Caco-2 (cell line): ENCODE data around the gene FOXC2. TPM values are rescaled to one million over a fixed set of nuclear protein-coding genes. Genes with fewer than 3 reads are reported as not detected.
"Not testable (repeated sequence)": the region's sequence is repeated elsewhere in the genome, so short reads cannot be mapped to it uniquely, and the experiment has no call there.

Experiments used
- BruUV-seq: library from RNA; stranded (reverse); fragments of 400-500 nt; replicated peaks from 2 replicates; lab custom pipeline; 2021; lab: Mats Ljungman, UMichigan
- CTCF ChIA-PET: fragments of 300-600 bp; sonication (Branson Sonifier 250); formaldehyde crosslinking; loops from one replicate; lab custom pipeline; 2022; ENCODE audit warnings: antibody characterized with exemption; lab: Charles Lee
- POLR2A ChIA-PET: fragments of 300-600 bp; sonication (Branson Sonifier 250); formaldehyde crosslinking; loops from one replicate; lab custom pipeline; 2022; ENCODE audit warnings: antibody characterized with exemption; lab: Charles Lee
- DNase-seq, 2 experiments: peaks; one replicate each; pipeline versions ENCODE4 v3.0.0 to v3.0.0-alpha.2; 2020 to 2022
- H3K27me3 ChIP-seq: replicated peaks from 2 replicates; pipeline ENCODE4 v1.6.0; 2011; ENCODE audit warnings: low read length; ENCODE audit not compliant: control insufficient read depth, insufficient read depth
- H3K36me3 ChIP-seq: 2 replicates; pipeline ENCODE4 v1.5.1; 2011; ENCODE audit warnings: low read length; ENCODE audit not compliant: control insufficient read depth, insufficient read depth
- H3K4me1 ChIP-seq: fragments of 250-450 bp; sonication (Bioruptor Pico); 2 replicates; pipeline ENCODE4 v1.5.1; 2020; ENCODE audit warnings: mild to moderate bottlenecking
- H3K4me3 ChIP-seq: 2 replicates; pipeline ENCODE4 v1.5.1; 2011; ENCODE audit warnings: low read depth, mild to moderate bottlenecking, control low read depth, low read length
- H3K9me3 ChIP-seq: fragments of 250-450 bp; sonication (Bioruptor Pico); 2 replicates; pipeline ENCODE4 v1.5.1; 2020; ENCODE audit warnings: mild to moderate bottlenecking, moderate library complexity
- H3K27ac Mint-ChIP-seq: one replicate; pipeline ENCODE4 v1.8.0; 2022; ENCODE audit warnings: mixed read lengths; ENCODE audit not compliant: unreplicated experiment
- H3K27me3 Mint-ChIP-seq: one replicate; pipeline ENCODE4 v1.8.0; 2022; ENCODE audit warnings: mixed read lengths; ENCODE audit not compliant: insufficient read depth, unreplicated experiment
- H3K36me3 Mint-ChIP-seq: one replicate; pipeline ENCODE4 v1.8.0; 2022; ENCODE audit warnings: mild to moderate bottlenecking, mixed read lengths; ENCODE audit not compliant: insufficient read depth, unreplicated experiment
- H3K4me1 Mint-ChIP-seq: one replicate; pipeline ENCODE4 v1.8.0; 2022; ENCODE audit warnings: low read depth, mixed read lengths; ENCODE audit not compliant: unreplicated experiment
- H3K4me3 Mint-ChIP-seq: one replicate; pipeline ENCODE4 v1.8.0; 2022; ENCODE audit warnings: mild to moderate bottlenecking, moderate library complexity, mixed read lengths; ENCODE audit not compliant: unreplicated experiment
- H3K9me3 Mint-ChIP-seq: one replicate; pipeline ENCODE4 v1.8.0; 2022; ENCODE audit warnings: mixed read lengths; ENCODE audit not compliant: unreplicated experiment
- CTCF ChIP-seq, 2 experiments: fragments of 200-600 bp in 1 of 2; IDR thresholded peaks; 1 replicate in 1 of 2; 2 replicates in 1 of 2; pipeline versions ENCODE4 v1.5.1 to v1.8.0; 2011 to 2022; ENCODE audit warnings: antibody characterized with exemption in 1 of 2, control low read depth in 1 of 2, inconsistent platforms in 1 of 2, low read depth in 1 of 2, low read length in 1 of 2, mild to moderate bottlenecking in 1 of 2, moderate library complexity in 1 of 2; ENCODE audit not compliant: insufficient read depth in 1 of 2, severe bottlenecking in 1 of 2, unreplicated experiment in 1 of 2
- intact Hi-C: fragments of 100-400 bp; cut with micrococcal nuclease; formaldehyde crosslinking; loops from one replicate; pipeline ENCODE4 v1.10.0; 2022; ENCODE audit not compliant: unreplicated experiment
- total RNA-seq: library from RNA; stranded (reverse); gene quantifications from 2 replicates; pipeline ENCODE4 v1.2.3, GENCODE V29; 2022

Gene FOXC2
- total RNA-seq, 1 experiment from 2014 or later: not detected

DNA sequence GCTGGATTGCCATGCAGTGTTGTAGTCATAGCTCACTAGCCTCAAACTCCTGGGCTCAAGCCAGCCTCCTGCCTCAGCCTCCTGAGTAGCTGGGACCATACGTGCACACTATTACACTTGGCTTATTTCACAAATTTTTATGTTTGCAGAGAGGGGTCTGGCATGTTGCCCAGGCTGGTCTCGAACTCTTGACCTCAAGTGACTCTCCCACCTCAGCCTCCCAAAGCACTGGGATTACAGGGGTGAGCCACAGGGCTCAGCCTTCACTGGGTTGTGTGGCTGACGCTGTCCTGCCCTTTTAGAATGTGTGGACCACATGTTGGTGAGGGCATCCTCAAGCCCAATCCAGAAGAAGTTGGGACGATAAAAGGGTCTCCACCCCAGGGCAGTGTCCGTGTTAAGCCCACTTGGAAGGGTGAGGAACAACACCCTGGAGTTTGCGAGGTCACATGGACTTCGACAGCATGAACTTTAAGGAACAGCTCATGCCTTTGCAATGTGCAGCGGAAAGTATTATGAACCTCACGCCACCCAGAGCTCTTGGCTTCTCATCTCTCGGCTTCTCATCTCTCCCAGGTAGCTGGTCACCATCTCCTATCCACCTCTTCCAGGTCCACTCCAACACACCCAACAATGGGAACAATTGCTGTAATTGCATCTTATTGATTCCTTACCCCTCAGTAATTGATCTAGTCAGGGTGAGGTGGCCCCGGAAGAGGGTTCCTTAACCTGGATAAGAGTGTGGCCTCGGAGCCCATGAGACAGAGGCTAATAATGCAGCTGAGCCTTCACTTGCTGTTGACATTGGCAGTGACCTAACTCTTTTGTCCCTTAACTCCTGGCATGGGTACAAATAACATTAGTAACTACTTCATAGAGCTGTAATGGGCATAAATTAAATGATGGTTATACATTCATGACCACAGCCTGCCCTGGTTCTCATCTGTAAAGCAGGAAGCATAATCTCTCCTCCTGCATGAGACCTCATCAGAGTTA is 18.4 kb downstream of the FOXC2 start:
- Mint-ChIP-seq H3K27me3 (peaks cover 14% of the 10 kb centered on the region), H3K9me3 (no peaks in the 10 kb centered on the region), H3K27ac (no peak overlapping the region), H3K4me1 (no peaks in the 10 kb centered on the region), H3K36me3 (no peaks in the 10 kb centered on the region), H3K4me3 (no peak overlapping the region)
- CTCF ChIA-PET: no interaction called here
- no peaks in the 10 kb centered on the region for H3K27me3 ChIP-seq
- no TSS peak for BruUV-seq
- H3K4me1 ChIP-seq: no peaks in the 10 kb centered on the region
- no peak for TF ChIP-seq CTCF (IDR thresholded peaks at IDR 0.05; ENCODE audit: insufficient read depth in 1 of 2, low read depth in 1 of 2, low read length in 1 of 2, severe bottlenecking in 1 of 2, unreplicated experiment in 1 of 2)
- H3K4me3 ChIP-seq: no peak overlapping the region
- POLR2A ChIA-PET: no interaction called here
- intact Hi-C loops: no loop called here
- no peaks in the 10 kb centered on the region for H3K36me3 ChIP-seq
- no peak for DNase-seq
- H3K9me3 ChIP-seq: no peaks in the 10 kb centered on the region

DNA sequence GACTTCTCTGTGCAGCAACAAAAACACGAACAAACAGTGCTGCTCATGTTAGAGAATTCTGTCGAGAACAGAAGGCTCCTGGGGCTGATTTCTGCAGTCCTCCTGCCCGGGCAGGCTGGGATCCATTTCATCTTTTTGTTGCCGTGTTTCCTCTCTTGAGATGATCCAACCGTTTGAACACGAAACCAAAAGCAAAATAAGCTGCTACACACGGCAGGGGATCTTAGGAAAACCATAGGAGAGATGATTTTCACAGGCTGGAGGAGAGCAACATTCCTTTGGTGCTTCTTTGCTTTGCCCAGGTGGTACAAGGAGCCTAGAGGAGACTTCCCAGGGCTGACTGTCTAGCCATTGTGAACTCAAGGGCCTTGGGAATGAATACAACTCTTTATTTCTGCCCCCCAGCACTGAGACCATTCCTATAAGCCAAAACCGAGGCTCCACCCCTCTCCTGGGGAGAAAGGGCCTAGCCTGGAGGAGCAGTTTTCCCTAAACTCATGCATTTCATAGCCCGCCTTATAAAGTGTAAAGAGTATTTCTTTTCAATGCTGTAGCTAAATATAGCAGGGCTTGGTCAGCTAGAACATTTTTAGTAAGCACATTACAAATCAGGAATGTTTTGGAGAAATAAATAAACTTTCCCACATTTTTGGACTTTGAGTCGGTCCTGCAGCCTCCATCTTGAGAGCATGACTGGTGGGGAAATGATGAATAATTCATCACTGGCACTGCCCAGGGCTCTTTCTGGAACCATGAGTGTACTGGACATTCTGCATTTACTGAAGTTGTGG is 19.4 kb downstream of the FOXC2 start:
- intact Hi-C loops: no loop called here
- Mint-ChIP-seq H3K27me3 (peaks cover 9% of the 10 kb centered on the region), H3K27ac (no peak overlapping the region), H3K4me3 (no peak overlapping the region), H3K36me3 (no peaks in the 10 kb centered on the region), H3K9me3 (no peaks in the 10 kb centered on the region), H3K4me1 (no peaks in the 10 kb centered on the region)
- no peaks in the 10 kb centered on the region for H3K9me3 ChIP-seq
- H3K27me3 ChIP-seq: no peaks in the 10 kb centered on the region
- no peaks in the 10 kb centered on the region for H3K4me1 ChIP-seq
- no TSS peak for BruUV-seq
- CTCF ChIA-PET: no interaction called here
- no peaks in the 10 kb centered on the region for H3K36me3 ChIP-seq
- TF ChIP-seq CTCF (IDR thresholded peaks at IDR 0.05; ENCODE audit: insufficient read depth in 1 of 2, low read depth in 1 of 2, low read length in 1 of 2, severe bottlenecking in 1 of 2, unreplicated experiment in 1 of 2): no peak
- POLR2A ChIA-PET: no interaction called here
- no peak for DNase-seq
- H3K4me3 ChIP-seq: no peak overlapping the region

- H3K36me3 ChIP-seq: no peaks in the 10 kb centered on the region
- no peaks in the 10 kb centered on the region for H3K36me3 Mint-ChIP-seq
- H3K27me3 ChIP-seq: no peaks in the 10 kb centered on the region
- H3K9me3 ChIP-seq: no peaks in the 10 kb centered on the region
- intact Hi-C loops: no loop called here
- CTCF ChIA-PET: no interaction called here
- no peaks in the 10 kb centered on the region for H3K9me3 Mint-ChIP-seq
- TF ChIP-seq CTCF (IDR thresholded peaks at IDR 0.05; ENCODE audit: insufficient read depth in 1 of 2, low read depth in 1 of 2, low read length in 1 of 2, severe bottlenecking in 1 of 2, unreplicated experiment in 1 of 2): no peak
- H3K4me1 Mint-ChIP-seq: no peaks in the 10 kb centered on the region
- peaks cover 7% of the 10 kb centered on the region for H3K27me3 Mint-ChIP-seq
- POLR2A ChIA-PET: no interaction called here
- H3K4me3 Mint-ChIP-seq: no peak overlapping the region
- H3K4me3 ChIP-seq: no peak overlapping the region
- no peaks in the 10 kb centered on the region for H3K4me1 ChIP-seq
- no TSS peak for BruUV-seq
- no peak overlapping the region for H3K27ac Mint-ChIP-seq
- DNase-seq: no peak
Observed at GRCh38 chr16:86587487-86587886, 20.9 kb downstream of the FOXC2 start.

- CTCF ChIA-PET, POLR2A ChIA-PET, H3K4me1 Mint-ChIP-seq, H3K36me3 Mint-ChIP-seq, H3K4me3 Mint-ChIP-seq, H3K4me3 ChIP-seq, H3K27me3 Mint-ChIP-seq, H3K27me3 ChIP-seq, H3K9me3 Mint-ChIP-seq, H3K36me3 ChIP-seq, DNase-seq, H3K9me3 ChIP-seq, intact Hi-C loops, H3K4me1 ChIP-seq, BruUV-seq, H3K27ac Mint-ChIP-seq: not testable (repeated sequence)
Observed at GRCh38 chr16:86587955-86588354, 21.3 kb downstream of the FOXC2 start.
